ENCODE data around the gene C5.
"Not testable (repeated sequence)": the region's sequence is repeated elsewhere in the genome, so short reads cannot be mapped to it uniquely, and the experiment has no call there.

C5 gene

GRCh38 chr9:121038362-121038761 is 11.7 kb downstream of the C5 start:
- H3K4me3 ChIP-seq (ENCODE audit: low read depth, low read length) = no peak overlapping the region
- H3K27me3 ChIP-seq (ENCODE audit: control insufficient read depth, insufficient read depth, low read length) = no peaks in the 10 kb centered on the region
- no peaks in the 10 kb centered on the region for H3K9me3 ChIP-seq (ENCODE audit: control insufficient read depth, low read length)
- H3K4me1 ChIP-seq = no peaks in the 10 kb centered on the region
- no peaks in the 10 kb centered on the region for H3K36me3 ChIP-seq (ENCODE audit: control insufficient read depth, insufficient read depth, low read length)
- TF ChIP-seq, protein P1, sequence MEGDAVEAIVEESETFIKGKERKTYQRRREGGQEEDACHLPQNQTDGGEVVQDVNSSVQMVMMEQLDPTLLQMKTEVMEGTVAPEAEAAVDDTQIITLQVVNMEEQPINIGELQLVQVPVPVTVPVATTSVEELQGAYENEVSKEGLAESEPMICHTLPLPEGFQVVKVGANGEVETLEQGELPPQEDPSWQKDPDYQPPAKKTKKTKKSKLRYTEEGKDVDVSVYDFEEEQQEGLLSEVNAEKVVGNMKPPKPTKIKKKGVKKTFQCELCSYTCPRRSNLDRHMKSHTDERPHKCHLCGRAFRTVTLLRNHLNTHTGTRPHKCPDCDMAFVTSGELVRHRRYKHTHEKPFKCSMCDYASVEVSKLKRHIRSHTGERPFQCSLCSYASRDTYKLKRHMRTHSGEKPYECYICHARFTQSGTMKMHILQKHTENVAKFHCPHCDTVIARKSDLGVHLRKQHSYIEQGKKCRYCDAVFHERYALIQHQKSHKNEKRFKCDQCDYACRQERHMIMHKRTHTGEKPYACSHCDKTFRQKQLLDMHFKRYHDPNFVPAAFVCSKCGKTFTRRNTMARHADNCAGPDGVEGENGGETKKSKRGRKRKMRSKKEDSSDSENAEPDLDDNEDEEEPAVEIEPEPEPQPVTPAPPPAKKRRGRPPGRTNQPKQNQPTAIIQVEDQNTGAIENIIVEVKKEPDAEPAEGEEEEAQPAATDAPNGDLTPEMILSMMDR (IDR thresholded peaks at IDR 0.05) = no peak
- no peak overlapping the region for H2AFZ ChIP-seq
- H3K79me2 ChIP-seq = no peaks in the 10 kb centered on the region
- H3K27ac ChIP-seq = no peak overlapping the region
- no peak overlapping the region for H3K4me2 ChIP-seq (ENCODE audit: low read length)
- H3K9ac ChIP-seq = no peak overlapping the region

- H3K79me2 ChIP-seq; H3K36me3 ChIP-seq (ENCODE audit: control insufficient read depth, insufficient read depth, low read length); H2AFZ ChIP-seq; H3K4me1 ChIP-seq; H3K4me2 ChIP-seq (ENCODE audit: low read length); H3K9ac ChIP-seq; H3K4me3 ChIP-seq (ENCODE audit: low read depth, low read length); H3K9me3 ChIP-seq (ENCODE audit: control insufficient read depth, low read length); H3K27ac ChIP-seq; H3K27me3 ChIP-seq (ENCODE audit: control insufficient read depth, insufficient read depth, low read length): not testable (repeated sequence)
Observed at GRCh38 chr9:121035717-121036116, 14.4 kb downstream of the C5 start.

- H2AFZ ChIP-seq = no peak overlapping the region
- H3K9ac ChIP-seq = no peak overlapping the region
- no peaks in the 10 kb centered on the region for H3K79me2 ChIP-seq
- no peak overlapping the region for H3K4me3 ChIP-seq (ENCODE audit: low read depth, low read length)
- no peaks in the 10 kb centered on the region for H3K4me1 ChIP-seq
- no peaks in the 10 kb centered on the region for H3K27me3 ChIP-seq (ENCODE audit: control insufficient read depth, insufficient read depth, low read length)
- TF ChIP-seq, protein P1 (IDR thresholded peaks at IDR 0.05) = no peak
- H3K36me3 ChIP-seq (ENCODE audit: control insufficient read depth, insufficient read depth, low read length) = no peaks in the 10 kb centered on the region
- no peaks in the 10 kb centered on the region for H3K9me3 ChIP-seq (ENCODE audit: control insufficient read depth, low read length)
- H3K4me2 ChIP-seq (ENCODE audit: low read length) = no peak overlapping the region
- H3K27ac ChIP-seq = no peak overlapping the region
Observed at GRCh38 chr9:121034529-121034928, 15.5 kb downstream of the C5 start.

- Histone ChIP-seq H3K4me2 (ENCODE audit: low read length) (no peak overlapping the region), H3K4me1 (no peaks in the 10 kb centered on the region), H3K27ac (no peak overlapping the region), H3K79me2 (no peaks in the 10 kb centered on the region), H2AFZ (no peak overlapping the region), H3K36me3 (ENCODE audit: control insufficient read depth, insufficient read depth, low read length) (no peaks in the 10 kb centered on the region), H3K9ac (no peak overlapping the region), H3K9me3 (ENCODE audit: control insufficient read depth, low read length) (no peaks in the 10 kb centered on the region), H3K27me3 (ENCODE audit: control insufficient read depth, insufficient read depth, low read length) (no peaks in the 10 kb centered on the region), H3K4me3 (ENCODE audit: low read depth, low read length) (no peak overlapping the region)
- TF ChIP-seq, protein P1 (IDR thresholded peaks at IDR 0.05) = no peak
Observed at GRCh38 chr9:121029469-121029868, 20.6 kb downstream of the C5 start.

GRCh38 chr9:121028285-121028684 is 21.8 kb downstream of the C5 start:
- H3K4me2 ChIP-seq (ENCODE audit: low read length); H3K36me3 ChIP-seq (ENCODE audit: control insufficient read depth, insufficient read depth, low read length); H3K9ac ChIP-seq; H3K9me3 ChIP-seq (ENCODE audit: control insufficient read depth, low read length); H3K4me3 ChIP-seq (ENCODE audit: low read depth, low read length); H2AFZ ChIP-seq; H3K27me3 ChIP-seq (ENCODE audit: control insufficient read depth, insufficient read depth, low read length); H3K4me1 ChIP-seq; H3K27ac ChIP-seq; H3K79me2 ChIP-seq: not testable (repeated sequence)

DNA sequence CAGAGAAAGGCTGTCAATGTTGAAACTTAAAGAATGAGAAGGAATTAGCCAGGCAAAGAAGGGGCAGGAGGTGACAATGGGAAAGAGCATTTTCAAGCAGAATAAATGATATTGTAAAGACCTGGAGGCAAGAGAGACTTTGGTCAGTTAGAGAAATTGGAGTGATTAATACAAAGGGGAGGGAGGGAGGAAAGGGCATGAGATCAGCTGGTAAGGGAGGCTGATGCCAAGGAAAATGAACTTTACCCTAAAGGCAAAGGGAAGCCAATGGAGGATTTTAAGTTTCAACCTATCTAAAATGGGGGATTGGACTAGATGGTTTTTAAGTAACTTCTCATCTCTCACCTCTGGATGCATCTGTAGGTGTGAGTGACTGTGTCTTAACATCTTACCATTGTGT is 23.3 kb downstream of the C5 start:
- no peaks in the 10 kb centered on the region for H3K27me3 ChIP-seq (ENCODE audit: control insufficient read depth, insufficient read depth, low read length)
- H3K4me3 ChIP-seq (ENCODE audit: low read depth, low read length) = no peak overlapping the region
- no peaks in the 10 kb centered on the region for H3K36me3 ChIP-seq (ENCODE audit: control insufficient read depth, insufficient read depth, low read length)
- no peak overlapping the region for H2AFZ ChIP-seq
- no peak overlapping the region for H3K9ac ChIP-seq
- no peaks in the 10 kb centered on the region for H3K9me3 ChIP-seq (ENCODE audit: control insufficient read depth, low read length)
- H3K79me2 ChIP-seq = no peaks in the 10 kb centered on the region
- no peaks in the 10 kb centered on the region for H3K4me1 ChIP-seq
- no peak overlapping the region for H3K27ac ChIP-seq
- TF ChIP-seq, protein P1 (IDR thresholded peaks at IDR 0.05) = no peak
- no peak overlapping the region for H3K4me2 ChIP-seq (ENCODE audit: low read length)
